Fibroblast of lung (primary cell): Measurements from ENCODE around the gene PRKAB1.

Experiments used
- EZH2 ChIP-seq: IDR thresholded peaks from 2 replicates; pipeline ENCODE4 v1.5.1; 2012; ENCODE audit warnings: low read length, control low read depth, mild to moderate bottlenecking; ENCODE audit errors: missing control alignments
- TF ChIP-seq, protein P1 (sequence below), 2 donors: IDR thresholded peaks in 1 of 2; conservative IDR thresholded peaks in 1 of 2; 1 replicate in 1 of 2; 2 replicates in 1 of 2; pipeline ENCODE4 v1.5.1; 2011 to 2012; ENCODE audit warnings: low read length in 2 of 2, control low read depth in 1 of 2, inconsistent platforms in 1 of 2, low read depth in 1 of 2, mild to moderate bottlenecking in 1 of 2

DNA sequence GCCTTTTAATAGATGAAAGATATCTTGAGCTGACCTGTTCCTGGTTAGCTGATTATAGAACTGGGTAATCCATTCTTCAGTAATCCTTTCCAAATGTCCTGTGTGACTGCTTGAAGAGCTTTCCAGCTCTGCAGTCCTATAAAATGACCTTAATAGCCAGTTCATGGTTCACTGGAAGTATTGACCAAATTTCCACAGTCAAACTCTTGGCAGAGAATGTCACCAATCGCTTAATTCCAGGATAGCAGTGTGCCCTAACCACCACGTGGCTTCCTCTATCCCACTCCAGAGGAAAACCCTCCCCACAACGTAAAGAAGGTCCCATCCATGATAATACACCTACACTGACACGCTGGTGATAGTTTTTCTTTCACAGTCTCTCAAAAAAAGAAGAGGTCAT is 17.4 kb downstream of the PRKAB1 start:
- TF ChIP-seq, protein P1, sequence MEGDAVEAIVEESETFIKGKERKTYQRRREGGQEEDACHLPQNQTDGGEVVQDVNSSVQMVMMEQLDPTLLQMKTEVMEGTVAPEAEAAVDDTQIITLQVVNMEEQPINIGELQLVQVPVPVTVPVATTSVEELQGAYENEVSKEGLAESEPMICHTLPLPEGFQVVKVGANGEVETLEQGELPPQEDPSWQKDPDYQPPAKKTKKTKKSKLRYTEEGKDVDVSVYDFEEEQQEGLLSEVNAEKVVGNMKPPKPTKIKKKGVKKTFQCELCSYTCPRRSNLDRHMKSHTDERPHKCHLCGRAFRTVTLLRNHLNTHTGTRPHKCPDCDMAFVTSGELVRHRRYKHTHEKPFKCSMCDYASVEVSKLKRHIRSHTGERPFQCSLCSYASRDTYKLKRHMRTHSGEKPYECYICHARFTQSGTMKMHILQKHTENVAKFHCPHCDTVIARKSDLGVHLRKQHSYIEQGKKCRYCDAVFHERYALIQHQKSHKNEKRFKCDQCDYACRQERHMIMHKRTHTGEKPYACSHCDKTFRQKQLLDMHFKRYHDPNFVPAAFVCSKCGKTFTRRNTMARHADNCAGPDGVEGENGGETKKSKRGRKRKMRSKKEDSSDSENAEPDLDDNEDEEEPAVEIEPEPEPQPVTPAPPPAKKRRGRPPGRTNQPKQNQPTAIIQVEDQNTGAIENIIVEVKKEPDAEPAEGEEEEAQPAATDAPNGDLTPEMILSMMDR (conservative IDR thresholded peaks at IDR 0.05 in 1 of 2, IDR thresholded peaks at IDR 0.05 in 1 of 2; ENCODE audit: low read depth in 1 of 2, low read length in 2 of 2): no peak
- TF ChIP-seq EZH2: no peak
